Brain microvascular endothelial cell (primary cell): ENCODE measurements around the gene NID2.

Experiments used
- DNase-seq: peaks from one replicate; pipeline ENCODE4 v3.0.0-alpha.2; 2020
- H3K27ac ChIP-seq: fragments of 250-450 bp; sonication (Bioruptor Pico); 2 replicates; pipeline ENCODE4 v1.5.1; 2020; ENCODE audit warnings: mild to moderate bottlenecking, moderate library complexity
- H3K27me3 ChIP-seq: fragments of 250-450 bp; sonication (Bioruptor Pico); replicated peaks from 2 replicates; pipeline ENCODE4 v1.5.1; 2020; ENCODE audit warnings: mild to moderate bottlenecking
- H3K36me3 ChIP-seq: fragments of 250-450 bp; sonication (Bioruptor Pico); replicated peaks from 2 replicates; pipeline ENCODE4 v1.5.1; 2020; ENCODE audit warnings: mild to moderate bottlenecking
- H3K4me3 ChIP-seq: 2 replicates; pipeline ENCODE4 v1.5.1; 2011; ENCODE audit warnings: low read depth, mild to moderate bottlenecking, control low read depth, low read length, moderate library complexity
- CTCF ChIP-seq: IDR thresholded peaks from 2 replicates; pipeline ENCODE4 v1.5.1; 2011; ENCODE audit warnings: low read depth, mild to moderate bottlenecking, moderate library complexity, low read length, control low read depth, inconsistent platforms; ENCODE audit errors: missing control alignments
- in situ Hi-C: cut with HindIII; loops from 2 replicates; pipeline ENCODE4 v1.10.0; 2017; ENCODE audit warnings: low sequenced_read_pairs, low pct_ligation_motif_present

The NID2 gene

GRCh38 chr14:52094546-52095271 is 25.9 kb upstream of the NID2 start:
- Histone ChIP-seq H3K27ac (no peak overlapping the region), H3K4me3 (no peak overlapping the region), H3K27me3 (no peaks in the 10 kb centered on the region), H3K36me3 (no peaks in the 10 kb centered on the region)
- in situ Hi-C loops: no loop called here
- no peak for TF ChIP-seq CTCF
- DNase-seq: no peak

- Histone ChIP-seq H3K36me3 (no peaks in the 10 kb centered on the region), H3K4me3 (no peak overlapping the region), H3K27ac (no peak overlapping the region), H3K27me3 (no peaks in the 10 kb centered on the region)
- DNase-seq: no peak
- in situ Hi-C loops: no loop called here
- no peak for TF ChIP-seq CTCF
These were observed 23.1 kb upstream of the NID2 start for GRCh38 chr14:52091928-52092327.

- no peak for TF ChIP-seq CTCF
- no peak for DNase-seq
- H3K36me3 ChIP-seq: no peaks in the 10 kb centered on the region
- no peak overlapping the region for H3K27ac ChIP-seq
- no peak overlapping the region for H3K4me3 ChIP-seq
- in situ Hi-C loops: no loop called here
- no peaks in the 10 kb centered on the region for H3K27me3 ChIP-seq
These were observed 22.1 kb upstream of the NID2 start for GRCh38 chr14:52090936-52091335.

DNA sequence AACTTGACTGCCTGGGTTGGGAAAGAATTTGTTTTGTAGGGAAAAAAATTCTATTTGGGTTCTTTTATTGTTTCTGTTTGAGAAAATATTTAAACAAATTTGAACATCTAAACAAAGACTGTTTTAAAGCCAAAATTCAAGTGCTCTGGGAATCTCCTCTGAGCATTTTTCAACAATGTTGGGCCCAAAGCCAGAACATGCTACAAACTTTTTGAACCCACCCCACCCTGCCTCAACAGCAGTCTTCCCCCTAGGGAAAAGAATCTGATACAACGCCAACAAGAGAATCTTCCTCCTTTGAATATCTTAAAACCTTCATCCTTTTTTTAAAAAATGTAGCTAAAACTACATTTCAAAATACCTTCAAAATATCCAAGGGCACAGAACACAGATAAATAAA is 20.4 kb upstream of the NID2 start:
- Histone ChIP-seq H3K36me3 (no peaks in the 10 kb centered on the region), H3K27ac (no peak overlapping the region), H3K4me3 (no peak overlapping the region), H3K27me3 (no peaks in the 10 kb centered on the region)
- DNase-seq: no peak
- TF ChIP-seq CTCF: no peak
- in situ Hi-C loops: no loop called here

- Histone ChIP-seq H3K36me3 (no peaks in the 10 kb centered on the region), H3K27ac (no peak overlapping the region), H3K4me3 (no peak overlapping the region), H3K27me3 (no peaks in the 10 kb centered on the region)
- peak; percentile 37 for DNase-seq
- in situ Hi-C loops: no loop called here
- TF ChIP-seq CTCF: no peak
These were observed 17.9 kb upstream of the NID2 start for GRCh38 chr14:52086711-52087110.

- in situ Hi-C loops: no loop called here
These were observed 14.0 kb upstream of the NID2 start for GRCh38 chr14:52082903-52083302.

More at GRCh38 chr14:52082903-52083302, 14.0 kb upstream of the NID2 start:
- no peak overlapping the region for H3K27ac ChIP-seq
- DNase-seq: no peak
- no peaks in the 10 kb centered on the region for H3K36me3 ChIP-seq
- H3K4me3 ChIP-seq: no peak overlapping the region
- TF ChIP-seq CTCF: no peak
- no peaks in the 10 kb centered on the region for H3K27me3 ChIP-seq
